Germinal center (tissue), 1 donor: ENCODE data around the gene ZNF414.
"Not testable (repeated sequence)": the region's sequence is repeated elsewhere in the genome, so short reads cannot be mapped to it uniquely, and the experiment has no call there.

Source experiments
- DNase-seq: peaks from one replicate; pipeline ENCODE4 v3.0.0; 2012; ENCODE audit warnings: mixed read lengths, low spot score

Gene ZNF414

GRCh38 chr19:8513687-8514504, at the start of gene ZNF414:
Gene ZNF414 (minus strand): TSS chr19:8514167. CDS start chr19:8514046, 121 bp downstream.
- peak; percentile 97 for DNase-seq

- DNase-seq: no peak
Observed at GRCh38 chr19:8561075-8561764, 47.3 kb upstream of the ZNF414 start.

GRCh38 chr19:8558325-8558724, 44.4 kb upstream of the ZNF414 start:
- no peak for DNase-seq

GRCh38 chr19:8557642-8558238, 43.8 kb upstream of the ZNF414 start:
- DNase-seq: no peak

GRCh38 chr19:8553729-8554128, 39.8 kb upstream of the ZNF414 start:
- DNase-seq: not testable (repeated sequence)

- DNase-seq: no peak
Observed at GRCh38 chr19:8552810-8553209, 38.8 kb upstream of the ZNF414 start.

- DNase-seq: no peak
Observed at GRCh38 chr19:8550070-8550469, 36.1 kb upstream of the ZNF414 start.

- DNase-seq: no peak
Observed at GRCh38 chr19:8545743-8546142, 31.8 kb upstream of the ZNF414 start.

GRCh38 chr19:8544168-8544567, 30.2 kb upstream of the ZNF414 start:
- no peak for DNase-seq

GRCh38 chr19:8539621-8540149, 25.7 kb upstream of the ZNF414 start:
- no peak for DNase-seq

GRCh38 chr19:8537099-8537498, 23.1 kb upstream of the ZNF414 start:
- no peak for DNase-seq

- DNase-seq: no peak
Observed at GRCh38 chr19:8536282-8536681, 22.3 kb upstream of the ZNF414 start.

GRCh38 chr19:8532225-8532624, 18.3 kb upstream of the ZNF414 start:
- DNase-seq: no peak

GRCh38 chr19:8531470-8531869, 17.5 kb upstream of the ZNF414 start:
- no peak for DNase-seq

- DNase-seq: no peak
Observed at GRCh38 chr19:8530061-8530679, 16.2 kb upstream of the ZNF414 start.

GRCh38 chr19:8529369-8530006, 15.5 kb upstream of the ZNF414 start:
- DNase-seq: no peak

GRCh38 chr19:8528500-8528899, 14.5 kb upstream of the ZNF414 start:
- DNase-seq: no peak

- no peak for DNase-seq
Observed at GRCh38 chr19:8526345-8527091, 12.6 kb upstream of the ZNF414 start.

GRCh38 chr19:8525401-8525684, 11.4 kb upstream of the ZNF414 start:
- no peak for DNase-seq

- no peak for DNase-seq
Observed at GRCh38 chr19:8519388-8519787, 5.4 kb upstream of the ZNF414 start.

GRCh38 chr19:8518536-8518935, 4.6 kb upstream of the ZNF414 start:
- DNase-seq: no peak
